B cell (primary cell): Measurements from ENCODE around the gene NGEF. TPM values are rescaled to one million over a fixed set of nuclear protein-coding genes. Genes with fewer than 3 reads are reported as not detected.

Experiments
- ATAC-seq: fragments of 200-7000 bp; cut with Tn5 transposase; one replicate; pipeline ENCODE4 v1.10.0; 2021; ENCODE audit warnings: low read depth, mild to moderate bottlenecking, moderate number of reproducible peaks, moderate library complexity
- CTCF ChIA-PET: fragments of 350-600 bp; sonication (Branson Sonifier 250); formaldehyde crosslinking; loops from one replicate; lab custom pipeline; 2021; ENCODE audit warnings: antibody characterized with exemption, inconsistent platforms; lab: Charles Lee
- POLR2A ChIA-PET: fragments of 350-600 bp; sonication (Branson Sonifier 250); formaldehyde crosslinking; loops from one replicate; lab custom pipeline; 2021; ENCODE audit warnings: antibody characterized with exemption; lab: Charles Lee
- DNase-seq: peaks from one replicate; pipeline ENCODE4 v3.0.0; 2013
- H2AFZ ChIP-seq: 2 replicates; pipeline ENCODE4 v1.6.1; 2012; ENCODE audit warnings: mild to moderate bottlenecking, low read depth, low read length; ENCODE audit not compliant: insufficient read depth, poor library complexity, severe bottlenecking
- H3K27ac ChIP-seq, 2 donors: 1 replicate in 1 of 2; 2 replicates in 1 of 2; pipeline ENCODE4 v1.5.1; 2012 to 2013; ENCODE audit warnings: low read length in 2 of 2, mild to moderate bottlenecking in 2 of 2, moderate library complexity in 1 of 2
- H3K27me3 ChIP-seq, 4 experiments: fragments of 200-600 bp in 1 of 4; sonication (generic) in 1 of 4; replicated peaks in 1 of 4; 1 replicate in 2 of 4; 2 replicates in 2 of 4; pipeline versions ENCODE4 v1.6.1 to v1.7.0; 2013 to 2016; ENCODE audit warnings: low read length in 3 of 4, mild to moderate bottlenecking in 2 of 4, mixed read lengths in 1 of 4, moderate library complexity in 1 of 4; ENCODE audit not compliant: insufficient read depth in 4 of 4, control insufficient read depth in 3 of 4; ENCODE audit errors: control extremely low read depth in 1 of 4
- H3K36me3 ChIP-seq, 2 experiments: replicated peaks in 1 of 2; 1 replicate in 1 of 2; 2 replicates in 1 of 2; pipeline versions ENCODE4 v1.6.1 to v1.7.1; 2013; ENCODE audit warnings: low read length in 1 of 2; ENCODE audit not compliant: insufficient read depth in 2 of 2, control insufficient read depth in 1 of 2; ENCODE audit errors: control extremely low read depth in 1 of 2, extremely low read depth in 1 of 2
- H3K4me1 ChIP-seq, 2 donors: fragments of 200-600 bp in 1 of 2; sonication (generic) in 1 of 2; 1 replicate in 1 of 2; 2 replicates in 1 of 2; pipeline versions ENCODE4 v1.5.1 to v1.6.1; 2013 to 2017; ENCODE audit warnings: low read length in 2 of 2; ENCODE audit not compliant: control insufficient read depth in 2 of 2, insufficient read depth in 2 of 2
- H3K4me2 ChIP-seq: replicated peaks from 2 replicates; pipeline ENCODE3; 2012; ENCODE audit warnings: mild to moderate bottlenecking, low read depth, low read length; ENCODE audit not compliant: poor library complexity, severe bottlenecking
- H3K4me3 ChIP-seq, 5 experiments: fragments of 200-600 bp in 1 of 5; sonication (generic) in 1 of 5; 1 replicate in 3 of 5; 2 replicates in 2 of 5; pipeline versions ENCODE4 v1.5.1 to v1.7.0; 2011 to 2016; ENCODE audit warnings: low read length in 4 of 5, mild to moderate bottlenecking in 4 of 5, low read depth in 2 of 5, control low read depth in 1 of 5, moderate library complexity in 1 of 5; ENCODE audit not compliant: insufficient read depth in 1 of 5; ENCODE audit errors: control extremely low read depth in 1 of 5, extremely low read depth in 1 of 5
- H3K79me2 ChIP-seq: fragments of 200-600 bp; sonication (generic); one replicate; pipeline ENCODE4 v1.6.0; 2016; ENCODE audit warnings: low read length; ENCODE audit not compliant: control insufficient read depth, insufficient read depth
- H3K9ac ChIP-seq: fragments of 200-600 bp; sonication (generic); 2 replicates; pipeline ENCODE4 v1.6.1; 2017; ENCODE audit warnings: mild to moderate bottlenecking, low read length, moderate library complexity
- H3K9me3 ChIP-seq, 3 donors: one replicate each; pipeline versions ENCODE4 v1.6.1 to v1.7.1; 2013; ENCODE audit warnings: low read length in 2 of 3; ENCODE audit not compliant: control insufficient read depth in 2 of 3, insufficient read depth in 1 of 3; ENCODE audit errors: control extremely low read depth in 1 of 3
- H4K20me1 ChIP-seq: 2 replicates; pipeline ENCODE4 v1.6.0; 2012; ENCODE audit warnings: mild to moderate bottlenecking, low read length; ENCODE audit not compliant: insufficient read depth, control insufficient read depth, poor library complexity, severe bottlenecking
- H3K27ac Mint-ChIP-seq: one replicate; pipeline ENCODE4 v1.8.0; 2021; ENCODE audit warnings: mixed read lengths
- H3K27me3 Mint-ChIP-seq: one replicate; pipeline ENCODE4 v1.8.0; 2021; ENCODE audit warnings: mixed read lengths
- H3K4me1 Mint-ChIP-seq: one replicate; pipeline ENCODE4 v1.8.0; 2021; ENCODE audit warnings: mixed read lengths
- H3K4me3 Mint-ChIP-seq: one replicate; pipeline ENCODE4 v1.8.0; 2021; ENCODE audit warnings: mixed read lengths
- H3K9me3 Mint-ChIP-seq: one replicate; pipeline ENCODE4 v1.8.0; 2022; ENCODE audit warnings: mixed read lengths; ENCODE audit not compliant: insufficient read depth
- CTCF ChIP-seq: fragments of 200-600 bp; IDR thresholded peaks from one replicate; pipeline ENCODE4 v1.8.0; 2022; ENCODE audit warnings: antibody characterized with exemption, mild to moderate bottlenecking
- EZH2 ChIP-seq: IDR thresholded peaks from 2 replicates; pipeline ENCODE4 v1.6.1; 2012; ENCODE audit warnings: borderline replicate concordance, low read depth, mild to moderate bottlenecking, moderate library complexity, low read length; ENCODE audit not compliant: insufficient read depth, poor library complexity, severe bottlenecking
- whole genome bisulfite sequencing: methylation state at CpG from one replicate; pipeline ENCODE4 v1.1.5; 2013; ENCODE audit warnings: missing lambda C conversion rate; ENCODE audit not compliant: insufficient coverage; 5-methylcytosine and 5-hydroxymethylcytosine counted together
- intact Hi-C: fragments of 100-400 bp; cut with micrococcal nuclease; formaldehyde crosslinking; loops from one replicate; pipeline ENCODE4 v1.10.0; 2022
- polyA plus RNA-seq: library from polyadenylated mRNA; depleted of rRNA; stranded (reverse); fragments of >200 nt; gene quantifications from 2 replicates; pipeline ENCODE4 v1.2.3, GENCODE V29; 2012
- total RNA-seq, 2 donors: library from RNA; stranded (reverse); fragments of 120-200 nt in 1 of 2; gene quantifications; 1 replicate in 1 of 2; 2 replicates in 1 of 2; pipeline versions ENCODE4 v1.2.3 to v1.2.4, GENCODE V29; 2013 to 2022

The NGEF gene
- total and polyA plus RNA-seq, 2 donors (not counting 1 experiment from before 2014, with no cell fraction given): not detected

GRCh38 chr2:232913903-232914302 lies 99.2 kb downstream of the NGEF start:
- no peaks in the 10 kb centered on the region for H4K20me1 ChIP-seq
- no peaks in the 10 kb centered on the region for H3K36me3 ChIP-seq
- H3K9me3 ChIP-seq: peaks cover 5 to 9% (median 5%) of the 10 kb centered on the region in 3 donors
- H3K9me3 Mint-ChIP-seq: peaks cover 10% of the 10 kb centered on the region
- WGBS: no CpG with 5 or more reads among the region's 2 CpGs
- no peak overlapping the region for H3K4me2 ChIP-seq
- no peak overlapping the region for H3K27ac ChIP-seq
- H3K4me1 ChIP-seq: no peaks in the 10 kb centered on the region
- no peaks in the 10 kb centered on the region for H3K79me2 ChIP-seq
- DNase-seq (no peak), ATAC-seq (no peak)
- no peak overlapping the region for H3K27ac Mint-ChIP-seq
- intact Hi-C loops: no loop called here
- no peak overlapping the region for H2AFZ ChIP-seq
- peaks cover 56% of the 10 kb centered on the region for H3K27me3 Mint-ChIP-seq
- H3K4me1 Mint-ChIP-seq: no peaks in the 10 kb centered on the region
- H3K9ac ChIP-seq: no peak overlapping the region
- TF ChIP-seq EZH2: no peak
- no peak for TF ChIP-seq CTCF
- POLR2A ChIA-PET: no interaction called here
- CTCF ChIA-PET: no interaction called here
- H3K27me3 ChIP-seq: peaks cover 0 to 10% (median 1%) of the 10 kb centered on the region in 4 experiments
- H3K4me3 Mint-ChIP-seq: no peak overlapping the region
- no peak overlapping the region for H3K4me3 ChIP-seq

GRCh38 chr2:232911712-232912277 lies 101.3 kb downstream of the NGEF start:
- H3K27me3 ChIP-seq: peaks cover 0 to 10% (median 1%) of the 10 kb centered on the region in 4 experiments
- DNase-seq (no peak), ATAC-seq (no peak)
- Mint-ChIP-seq H3K4me1 (no peaks in the 10 kb centered on the region), H3K27ac (no peak overlapping the region), H3K9me3 (peaks cover 10% of the 10 kb centered on the region), H3K27me3 (peaks cover 47% of the 10 kb centered on the region), H3K4me3 (no peak overlapping the region)
- no CpG with 5 or more reads among the region's 1 CpG for WGBS
- TF ChIP-seq EZH2 (no peak), CTCF (no peak)
- ChIA-PET POLR2A (no interaction called here), CTCF (no interaction called here)
- H3K36me3 ChIP-seq: no peaks in the 10 kb centered on the region
- H2AFZ ChIP-seq: no peak overlapping the region
- H3K79me2 ChIP-seq: no peaks in the 10 kb centered on the region
- H3K9me3 ChIP-seq: peaks cover 5 to 9% (median 5%) of the 10 kb centered on the region in 3 donors
- no peak overlapping the region for H3K27ac ChIP-seq
- no peak overlapping the region for H3K4me2 ChIP-seq
- H3K4me3 ChIP-seq: no peak overlapping the region
- no peaks in the 10 kb centered on the region for H3K4me1 ChIP-seq
- no peak overlapping the region for H3K9ac ChIP-seq
- intact Hi-C loops: no loop called here
- H4K20me1 ChIP-seq: no peaks in the 10 kb centered on the region
